Colonic mucosa (tissue), 4 donors: ENCODE data around the gene FILIP1L. TPM values are rescaled to one million over a fixed set of nuclear protein-coding genes. Genes with fewer than 3 reads are reported as not detected.
A peak's percentile ranks its signal among the peaks of the same experiment; 100 is the strongest.

Source experiments
- DNase-seq: peaks from one replicate; pipeline ENCODE4 v3.0.0-alpha.2; 2020
- H3K27ac ChIP-seq: fragments of 200-600 bp; one replicate; pipeline ENCODE4 v1.8.0; 2021
- H3K27me3 ChIP-seq: fragments of 200-600 bp; one replicate; pipeline ENCODE4 v1.8.0; 2021
- H3K36me3 ChIP-seq: fragments of 200-600 bp; one replicate; pipeline ENCODE4 v1.8.0; 2021
- H3K4me1 ChIP-seq: fragments of 200-600 bp; one replicate; pipeline ENCODE4 v1.8.0; 2021; ENCODE audit warnings: mild to moderate bottlenecking
- H3K4me3 ChIP-seq: fragments of 200-600 bp; one replicate; pipeline ENCODE4 v1.8.0; 2021
- H3K9ac ChIP-seq, 2 donors: one replicate each; pipeline ENCODE4 v1.7.0; 2013; ENCODE audit warnings: control low read depth in 2 of 2, low read depth in 2 of 2, low read length in 2 of 2
- H3K9me3 ChIP-seq: fragments of 200-600 bp; one replicate; pipeline ENCODE4 v1.8.0; 2021
- CTCF ChIP-seq: fragments of 200-600 bp; IDR thresholded peaks from one replicate; pipeline ENCODE4 v1.8.0; 2022; ENCODE audit warnings: antibody characterized with exemption, mild to moderate bottlenecking
- intact Hi-C: fragments of 100-400 bp; cut with DNase I; formaldehyde crosslinking; loops from one replicate; pipeline ENCODE4 v1.14.1; 2022
- total RNA-seq, 2 donors: library from RNA; stranded (reverse); fragmentation: NEBNext Ultra II Directional in 1 of 2; extraction: Animal tissue kit (Norgen Biotek cat#: 25700) in 1 of 2; gene quantifications; one replicate each; pipeline ENCODE4 v1.2.1, GENCODE V29; 2021
- donor health status: healthy.
- donor health status: DM: no; HTN: no; CAD: no.
- donor health status: DM: no; HTN: no; CAD: no.

The FILIP1L gene
- total RNA-seq, 2 donors from 2014 or later, result 3.7 to 29.0 TPM

GRCh38 chr3:100003609-100004503 is 110.4 kb downstream of the FILIP1L start:
- no peaks in the 10 kb centered on the region for H3K36me3 ChIP-seq
- no peak overlapping the region for H3K4me3 ChIP-seq
- TF ChIP-seq CTCF, result no peak
- DNase-seq, result no peak
- peak overlapping the region; percentile 62 for H3K27ac ChIP-seq
- H3K4me1 ChIP-seq, result peaks cover 9% of the 10 kb centered on the region
- H3K9ac ChIP-seq, result no peak overlapping the region
- H3K27me3 ChIP-seq, result no peaks in the 10 kb centered on the region
- no peaks in the 10 kb centered on the region for H3K9me3 ChIP-seq
- intact Hi-C loops, result no loop called here

- H3K27ac ChIP-seq, result peak overlapping the region; percentile 62
- peaks cover 9% of the 10 kb centered on the region for H3K4me1 ChIP-seq
- no peaks in the 10 kb centered on the region for H3K36me3 ChIP-seq
- peak overlapping the region in 1 of 2 donors; percentile 3 for H3K9ac ChIP-seq
- no peak for TF ChIP-seq CTCF
- intact Hi-C loops, result no loop called here
- H3K27me3 ChIP-seq, result no peaks in the 10 kb centered on the region
- DNase-seq, result peak; percentile 45
- H3K4me3 ChIP-seq, result no peak overlapping the region
- H3K9me3 ChIP-seq, result no peaks in the 10 kb centered on the region
Measured at GRCh38 chr3:100002599-100003350, 111.5 kb downstream of the FILIP1L start.

GRCh38 chr3:100001526-100002270 is 112.6 kb downstream of the FILIP1L start:
- Histone ChIP-seq H3K27ac (no peak overlapping the region), H3K4me1 (peaks cover 9% of the 10 kb centered on the region), H3K4me3 (no peak overlapping the region), H3K9me3 (no peaks in the 10 kb centered on the region), H3K9ac (no peak overlapping the region), H3K36me3 (no peaks in the 10 kb centered on the region), H3K27me3 (no peaks in the 10 kb centered on the region)
- TF ChIP-seq CTCF, result no peak
- intact Hi-C loops, result no loop called here
- DNase-seq, result no peak

GRCh38 chr3:100001083-100001482 is 113.2 kb downstream of the FILIP1L start:
- no peak overlapping the region for H3K4me3 ChIP-seq
- DNase-seq, result no peak
- H3K27me3 ChIP-seq, result no peaks in the 10 kb centered on the region
- peaks cover 9% of the 10 kb centered on the region for H3K4me1 ChIP-seq
- intact Hi-C loops, result no loop called here
- H3K9me3 ChIP-seq, result no peaks in the 10 kb centered on the region
- TF ChIP-seq CTCF, result no peak
- no peaks in the 10 kb centered on the region for H3K36me3 ChIP-seq
- no peak overlapping the region for H3K27ac ChIP-seq
- no peak overlapping the region for H3K9ac ChIP-seq

GRCh38 chr3:99999536-99999935 is 114.8 kb downstream of the FILIP1L start:
- intact Hi-C loops, result no loop called here
- no peak overlapping the region for H3K9ac ChIP-seq
- H3K9me3 ChIP-seq, result no peaks in the 10 kb centered on the region
- peaks cover under 1% of the 10 kb centered on the region for H3K4me1 ChIP-seq
- no peaks in the 10 kb centered on the region for H3K27me3 ChIP-seq
- TF ChIP-seq CTCF, result no peak
- no peak for DNase-seq
- H3K36me3 ChIP-seq, result no peaks in the 10 kb centered on the region
- no peak overlapping the region for H3K4me3 ChIP-seq
- H3K27ac ChIP-seq, result no peak overlapping the region
